ENCODE measurements around the gene TMEM255B.

DNA sequence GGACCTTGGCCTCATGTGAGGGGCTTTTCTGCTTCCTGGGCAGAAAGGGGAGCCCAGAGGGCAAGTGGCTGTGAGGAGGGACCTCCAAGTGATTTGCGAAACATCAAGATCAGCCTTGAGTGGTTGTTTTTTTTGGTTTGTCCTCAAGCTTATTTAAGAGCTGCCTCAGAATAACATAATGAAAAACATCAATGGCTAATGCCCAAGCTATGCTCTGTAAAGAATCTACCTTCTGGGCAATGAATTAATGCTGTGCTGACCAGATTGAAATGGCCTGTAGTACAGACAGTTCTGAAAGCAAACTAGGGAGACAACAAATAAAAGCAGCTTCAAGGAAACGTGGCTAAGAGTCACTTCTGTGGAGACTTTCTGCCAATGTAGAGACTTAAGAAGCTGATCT, 8.3 kb downstream of the TMEM255B start:
- TF ChIP-seq POLR2A (IDR thresholded peaks at IDR 0.05) = no peak
- TF ChIP-seq, protein P1, sequence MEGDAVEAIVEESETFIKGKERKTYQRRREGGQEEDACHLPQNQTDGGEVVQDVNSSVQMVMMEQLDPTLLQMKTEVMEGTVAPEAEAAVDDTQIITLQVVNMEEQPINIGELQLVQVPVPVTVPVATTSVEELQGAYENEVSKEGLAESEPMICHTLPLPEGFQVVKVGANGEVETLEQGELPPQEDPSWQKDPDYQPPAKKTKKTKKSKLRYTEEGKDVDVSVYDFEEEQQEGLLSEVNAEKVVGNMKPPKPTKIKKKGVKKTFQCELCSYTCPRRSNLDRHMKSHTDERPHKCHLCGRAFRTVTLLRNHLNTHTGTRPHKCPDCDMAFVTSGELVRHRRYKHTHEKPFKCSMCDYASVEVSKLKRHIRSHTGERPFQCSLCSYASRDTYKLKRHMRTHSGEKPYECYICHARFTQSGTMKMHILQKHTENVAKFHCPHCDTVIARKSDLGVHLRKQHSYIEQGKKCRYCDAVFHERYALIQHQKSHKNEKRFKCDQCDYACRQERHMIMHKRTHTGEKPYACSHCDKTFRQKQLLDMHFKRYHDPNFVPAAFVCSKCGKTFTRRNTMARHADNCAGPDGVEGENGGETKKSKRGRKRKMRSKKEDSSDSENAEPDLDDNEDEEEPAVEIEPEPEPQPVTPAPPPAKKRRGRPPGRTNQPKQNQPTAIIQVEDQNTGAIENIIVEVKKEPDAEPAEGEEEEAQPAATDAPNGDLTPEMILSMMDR (IDR thresholded peaks at IDR 0.05) = no peak

All from Peyer's patch (tissue), 4 donors.